ENCODE results near the gene KRTAP4-4. TPM values are rescaled to one million over a fixed set of nuclear protein-coding genes. Genes with fewer than 3 reads are reported as not detected.
"Not testable (repeated sequence)": the region's sequence is repeated elsewhere in the genome, so short reads cannot be mapped to it uniquely, and the experiment has no call there.

Gene KRTAP4-4
- total RNA-seq, 1 experiment from 2014 or later, result not detected

DNA sequence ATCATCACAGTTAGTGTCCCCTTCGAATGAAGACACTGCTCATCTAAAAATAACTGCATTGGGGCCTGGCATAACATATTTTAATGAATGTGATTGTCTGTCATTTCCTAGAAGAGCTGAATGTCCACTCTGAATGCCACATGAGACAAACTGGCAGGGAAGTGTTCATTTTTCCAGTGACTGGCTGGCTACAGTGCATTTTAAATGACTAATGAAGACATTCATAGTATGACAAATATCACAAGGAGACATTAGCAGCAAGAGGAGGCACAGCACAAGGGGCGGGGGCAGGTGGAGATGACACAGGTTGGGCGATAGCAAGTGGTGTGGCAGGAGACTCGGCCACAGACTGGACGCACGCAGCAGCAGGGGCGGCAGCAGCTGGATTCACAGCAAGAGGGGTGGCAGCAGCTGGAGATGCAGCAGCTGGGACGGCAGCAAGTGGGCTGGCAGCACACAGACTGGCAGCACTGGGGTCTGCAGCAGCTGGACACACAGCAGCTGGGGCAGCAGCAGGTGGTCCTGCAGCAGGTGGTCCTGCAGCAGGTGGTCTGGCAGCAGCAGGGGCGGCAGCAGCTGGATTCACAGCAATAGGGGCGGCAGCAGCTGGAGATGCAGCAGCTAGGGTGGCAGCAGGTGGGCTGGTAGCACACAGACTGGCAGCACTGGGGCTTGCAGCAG, 11.4 kb downstream of the KRTAP4-4 start:
- DNase-seq (ENCODE audit: low read depth), result not testable (repeated sequence)

DNA sequence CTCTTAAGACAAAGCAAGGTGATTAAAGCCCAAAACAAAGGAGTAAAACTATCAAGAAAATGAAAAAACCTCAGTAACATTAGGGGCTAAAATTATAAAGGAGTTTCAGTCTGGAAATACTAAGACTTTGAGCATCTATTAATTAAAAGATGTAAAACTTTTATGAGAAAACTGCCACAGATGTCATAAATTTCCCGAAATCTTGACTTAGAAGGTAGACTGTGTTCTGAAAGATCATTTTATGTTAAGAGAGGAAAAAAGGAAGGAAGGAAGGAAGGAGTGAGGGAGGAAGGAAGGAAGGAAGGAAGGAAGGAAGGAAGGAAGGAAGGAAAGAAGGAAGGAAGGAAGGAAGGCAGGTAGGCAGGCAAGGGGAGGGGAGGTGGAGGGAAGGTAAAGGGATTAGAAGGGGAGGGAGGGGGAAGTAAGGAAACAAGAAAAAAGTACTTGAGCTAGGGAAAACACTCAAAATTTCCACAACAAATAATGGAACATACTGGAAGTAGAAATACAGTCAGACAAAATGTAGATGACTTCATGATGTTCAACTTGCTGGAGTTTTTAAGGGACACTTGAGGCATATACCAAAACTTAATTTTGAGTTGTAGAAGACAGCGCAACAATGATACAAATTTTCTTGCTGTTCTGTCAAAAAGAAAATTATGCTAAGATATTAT, 12.9 kb downstream of the KRTAP4-4 start:
- DNase-seq (ENCODE audit: low read depth), result no peak

DNA sequence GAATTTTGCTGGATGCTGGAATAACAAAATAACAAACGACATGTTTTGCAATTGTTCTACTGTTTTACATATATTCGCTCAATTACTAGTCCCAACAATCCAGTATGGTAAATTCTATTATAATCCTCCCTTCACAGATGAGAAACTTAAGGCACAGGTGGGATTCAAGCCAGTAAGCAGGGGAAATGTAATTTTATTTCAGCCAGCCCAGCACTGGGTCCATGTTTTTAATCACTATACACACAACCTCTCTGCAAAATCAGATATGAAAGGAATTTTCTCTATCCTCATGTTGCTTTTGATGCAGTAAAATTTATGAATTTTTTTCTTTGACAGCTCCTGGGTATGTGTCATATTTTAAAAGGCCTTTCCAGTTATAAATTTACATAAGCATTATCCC, 15.3 kb downstream of the KRTAP4-4 start:
- no peak for DNase-seq (ENCODE audit: low read depth)

DNA sequence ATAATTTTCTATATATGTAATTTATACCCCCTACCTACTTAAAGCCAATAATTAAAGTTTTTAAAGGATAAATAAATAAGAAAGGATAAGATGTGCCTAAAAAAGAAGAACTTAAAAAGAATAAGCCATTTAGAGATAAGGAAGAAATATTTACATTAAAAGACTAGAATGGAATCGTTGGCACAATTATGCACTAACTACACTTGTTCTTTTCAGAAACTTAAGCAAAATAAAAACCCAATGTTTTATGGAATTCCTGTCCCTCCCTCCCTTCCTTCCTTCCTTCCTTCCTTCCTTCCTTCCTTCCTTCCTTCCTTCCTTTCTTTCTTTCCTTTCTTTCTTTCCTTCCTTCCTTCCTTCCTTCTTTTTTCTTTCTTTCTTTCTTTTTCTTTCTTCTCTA, 15.7 kb downstream of the KRTAP4-4 start:
- DNase-seq (ENCODE audit: low read depth), result no peak

DNA sequence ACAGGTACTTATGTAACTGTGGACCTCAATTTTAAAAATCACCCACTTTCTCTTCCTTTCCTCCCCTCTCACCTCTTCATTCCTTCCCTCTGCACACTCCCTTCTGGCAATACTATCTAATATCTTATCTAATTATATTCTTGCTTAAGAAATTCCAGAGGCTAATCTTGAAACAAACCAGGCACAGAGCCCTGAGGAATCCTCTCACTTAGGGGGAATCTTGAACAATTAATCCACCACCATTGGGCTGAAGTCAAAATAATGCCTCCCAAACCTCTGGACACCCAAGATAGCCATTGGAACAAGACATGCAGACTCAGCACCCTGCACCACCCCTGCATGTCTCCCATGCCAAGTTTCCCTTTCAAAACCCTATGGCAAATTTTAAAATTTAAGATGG, 19.2 kb downstream of the KRTAP4-4 start:
- DNase-seq (ENCODE audit: low read depth), result no peak

DNA sequence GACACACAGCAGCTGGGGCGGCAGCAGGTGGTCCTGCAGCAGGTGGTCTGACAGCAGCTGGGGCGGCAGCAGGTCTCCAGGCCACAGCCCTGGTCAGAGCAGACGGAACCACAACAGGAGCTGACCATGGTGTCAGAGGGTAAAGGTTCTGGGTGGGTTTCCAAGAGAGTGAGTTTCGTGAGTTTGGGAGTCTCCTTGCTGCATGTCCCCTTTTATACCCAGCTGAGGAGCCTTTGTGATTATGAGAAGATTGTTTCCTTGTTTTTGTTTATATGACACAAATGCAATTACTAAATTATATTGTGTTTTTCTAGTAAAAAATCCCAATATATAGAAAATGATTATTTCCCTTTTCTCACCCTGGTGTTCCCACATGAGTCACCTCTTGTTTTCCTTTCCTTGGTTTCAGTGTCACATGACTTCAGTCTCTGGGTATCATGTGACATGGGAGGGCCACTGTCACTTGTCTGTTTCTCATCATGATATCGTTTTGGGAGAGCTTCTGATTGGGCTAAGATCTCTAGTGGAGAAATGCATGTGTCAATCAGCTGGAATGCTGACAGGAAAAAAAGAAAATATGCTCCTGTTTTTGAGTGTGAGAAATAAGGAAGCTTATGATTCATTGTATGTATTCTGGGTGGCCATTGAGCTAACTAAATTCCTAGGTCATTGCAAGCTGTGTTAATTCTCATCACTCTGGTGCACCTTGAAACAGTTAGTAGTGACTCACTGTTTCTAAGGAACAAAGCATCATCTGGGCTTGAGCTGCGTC, 20.0 kb downstream of the KRTAP4-4 start, which contains the start of gene KRTAP4-6:
TSS of gene KRTAP4-6 (minus strand) at position 185 of the 772 bp plus-strand sequence. CDS start at position 128, 57 bp downstream.
- DNase-seq (ENCODE audit: low read depth), result peak; percentile 46

DNA sequence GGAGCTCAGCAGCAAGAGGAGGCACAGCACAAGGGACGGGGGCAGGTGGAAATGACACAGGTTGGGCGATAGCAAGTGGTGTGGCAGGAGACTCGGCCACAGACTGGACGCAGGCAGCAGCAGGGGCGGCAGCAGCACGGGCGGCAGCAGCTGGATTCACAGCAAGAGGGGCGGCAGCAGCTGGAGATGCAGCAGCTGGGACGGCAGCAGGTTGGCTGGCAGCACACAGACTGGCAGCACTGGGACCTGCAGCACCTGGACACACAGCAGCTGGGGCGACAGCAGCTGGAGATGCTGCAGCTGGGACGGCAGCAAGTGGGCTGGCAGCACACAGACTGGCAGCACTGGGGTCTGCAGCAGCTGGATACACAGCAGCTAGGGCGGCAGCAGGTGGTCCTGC, 20.7 kb downstream of the KRTAP4-4 start:
- not testable (repeated sequence) for DNase-seq (ENCODE audit: low read depth)

DNA sequence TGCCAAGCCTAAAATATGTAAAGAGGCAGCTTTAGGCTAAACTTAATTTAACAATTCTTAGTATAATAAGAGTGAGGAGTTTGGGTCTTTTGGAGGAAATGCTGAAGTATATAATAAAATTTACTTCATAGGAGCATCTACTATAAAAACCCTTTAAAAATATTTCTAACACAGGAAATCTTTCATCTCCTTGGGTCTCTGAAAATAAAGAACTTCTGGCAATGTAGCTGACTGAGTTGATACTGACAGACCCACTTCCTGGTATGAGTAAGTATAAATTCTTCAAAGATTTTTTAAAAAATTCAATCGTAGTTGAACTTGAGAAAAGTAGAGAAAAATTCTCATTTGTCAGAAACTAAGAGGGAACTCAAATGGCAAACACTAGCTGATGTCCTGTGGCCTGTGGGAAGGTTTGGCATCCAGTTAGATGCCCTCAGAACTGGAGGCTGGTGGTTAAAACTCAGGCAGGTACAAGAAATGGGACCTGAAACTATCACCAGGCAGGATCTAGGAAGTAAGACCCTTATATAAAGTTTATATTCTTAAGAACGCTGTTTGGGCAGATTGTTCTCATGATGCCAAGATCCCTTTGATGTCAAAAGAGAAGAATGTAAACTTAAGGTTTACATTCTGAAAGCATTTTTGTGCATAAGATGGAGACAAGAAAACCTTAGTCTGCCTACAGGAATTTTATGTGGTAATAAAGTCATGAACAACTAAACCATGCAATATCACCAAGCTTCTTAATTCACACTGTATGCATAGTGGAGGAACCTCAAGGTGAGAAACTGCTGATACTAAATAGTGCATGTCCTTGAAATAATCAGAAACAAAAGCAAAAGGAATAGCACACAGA, 26.4 kb downstream of the KRTAP4-4 start:
- no peak for DNase-seq (ENCODE audit: low read depth)

DNA sequence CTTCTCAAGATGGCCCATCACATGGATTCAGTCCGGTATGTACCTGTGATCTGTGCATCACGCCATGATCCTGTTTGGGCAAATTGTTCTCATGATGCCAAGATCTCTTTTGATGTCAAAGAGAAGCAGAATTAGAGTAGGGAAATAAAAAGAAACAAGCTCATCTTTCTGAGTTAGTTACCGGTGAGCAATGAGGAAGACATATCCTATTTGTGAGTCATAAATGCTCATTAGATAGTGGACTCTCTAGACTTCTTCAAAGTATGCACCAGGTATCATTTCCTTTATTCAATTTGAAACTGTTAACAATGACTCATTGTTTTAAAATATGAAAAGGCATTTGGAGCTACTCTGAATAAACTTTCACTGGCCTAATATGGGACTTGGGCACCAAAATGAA, 28.6 kb downstream of the KRTAP4-4 start:
- no peak for DNase-seq (ENCODE audit: low read depth)

DNA sequence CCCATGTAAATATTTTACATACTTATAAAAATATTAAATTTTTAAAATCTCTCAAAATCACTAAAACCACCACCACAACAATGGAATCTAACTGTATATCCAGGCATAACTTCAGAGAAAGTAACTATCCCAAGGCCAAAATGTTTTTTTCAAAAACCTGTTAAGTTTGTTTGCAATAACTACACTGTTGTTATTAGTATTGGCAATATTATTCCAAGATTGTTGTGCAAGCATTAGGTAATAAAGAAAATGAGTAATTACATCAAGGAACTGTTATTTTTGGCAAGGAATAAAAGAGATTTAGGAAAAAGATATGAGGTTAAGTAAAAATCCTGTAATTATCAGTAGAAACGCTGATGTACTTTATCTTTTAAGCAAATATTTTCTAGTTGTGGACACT, 33.2 kb downstream of the KRTAP4-4 start:
- no peak for DNase-seq (ENCODE audit: low read depth)

DNA sequence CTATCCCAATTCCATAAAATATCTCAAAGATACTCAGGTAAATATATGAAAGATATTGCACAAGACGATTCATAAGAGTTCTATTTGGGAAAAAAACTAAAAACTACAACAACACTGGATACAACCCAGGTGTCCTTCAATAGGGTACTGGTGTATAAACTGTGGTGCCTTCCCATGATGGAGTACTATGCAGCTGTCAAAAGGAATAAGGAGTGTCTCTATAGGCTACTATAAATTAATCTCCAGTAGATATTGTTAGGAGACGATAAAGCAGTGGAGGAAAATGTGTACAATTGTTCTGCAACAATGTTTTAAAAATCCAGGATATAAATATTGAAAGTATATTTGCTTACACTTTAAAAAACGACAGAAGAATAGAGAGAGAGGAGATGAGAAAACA, 34.1 kb downstream of the KRTAP4-4 start:
- DNase-seq (ENCODE audit: low read depth), result no peak

DNA sequence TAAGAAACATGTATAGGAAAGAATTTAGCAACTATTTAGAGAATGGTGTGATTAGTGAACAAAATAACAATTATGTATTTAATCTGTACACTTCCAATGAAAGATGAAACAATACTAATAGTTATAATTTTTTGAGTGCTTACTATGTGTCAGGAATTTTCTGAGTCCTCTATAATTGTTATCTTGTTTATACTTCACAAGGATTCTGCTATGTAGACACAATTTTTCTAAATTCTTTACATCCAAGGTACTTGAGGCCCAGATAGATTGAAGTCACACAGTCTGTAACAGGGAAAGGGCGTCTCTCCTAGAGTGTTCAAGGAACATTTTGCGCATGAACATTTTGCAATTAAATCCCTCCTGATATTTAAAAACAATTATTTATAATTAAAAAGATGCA, 35.5 kb downstream of the KRTAP4-4 start:
- DNase-seq (ENCODE audit: low read depth), result no peak

DNA sequence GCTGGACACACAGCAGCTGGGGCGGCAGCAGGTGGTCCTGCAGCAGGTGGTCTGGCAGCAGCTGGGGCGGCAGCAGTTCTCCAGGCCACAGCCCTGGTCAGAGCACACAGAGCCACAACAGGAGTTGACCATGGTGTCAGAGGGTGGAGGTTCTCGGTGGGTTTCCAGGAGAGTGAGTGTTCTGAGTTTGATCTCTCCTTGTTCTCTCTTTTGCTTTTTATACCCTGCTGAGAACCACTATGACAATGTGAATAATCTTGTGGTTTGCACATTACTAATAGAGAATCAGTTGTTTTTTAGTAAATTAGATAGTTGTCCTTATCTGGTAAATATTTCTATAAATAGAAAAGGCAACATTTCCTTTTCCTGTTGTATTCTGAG, 36.6 kb downstream of the KRTAP4-4 start, which contains the start of gene KRTAP4-12:
TSS of gene KRTAP4-12 (minus strand) at position 192 of the 381 bp plus-strand sequence. CDS start at position 132, 60 bp downstream.
- not testable (repeated sequence) for DNase-seq (ENCODE audit: low read depth)

DNA sequence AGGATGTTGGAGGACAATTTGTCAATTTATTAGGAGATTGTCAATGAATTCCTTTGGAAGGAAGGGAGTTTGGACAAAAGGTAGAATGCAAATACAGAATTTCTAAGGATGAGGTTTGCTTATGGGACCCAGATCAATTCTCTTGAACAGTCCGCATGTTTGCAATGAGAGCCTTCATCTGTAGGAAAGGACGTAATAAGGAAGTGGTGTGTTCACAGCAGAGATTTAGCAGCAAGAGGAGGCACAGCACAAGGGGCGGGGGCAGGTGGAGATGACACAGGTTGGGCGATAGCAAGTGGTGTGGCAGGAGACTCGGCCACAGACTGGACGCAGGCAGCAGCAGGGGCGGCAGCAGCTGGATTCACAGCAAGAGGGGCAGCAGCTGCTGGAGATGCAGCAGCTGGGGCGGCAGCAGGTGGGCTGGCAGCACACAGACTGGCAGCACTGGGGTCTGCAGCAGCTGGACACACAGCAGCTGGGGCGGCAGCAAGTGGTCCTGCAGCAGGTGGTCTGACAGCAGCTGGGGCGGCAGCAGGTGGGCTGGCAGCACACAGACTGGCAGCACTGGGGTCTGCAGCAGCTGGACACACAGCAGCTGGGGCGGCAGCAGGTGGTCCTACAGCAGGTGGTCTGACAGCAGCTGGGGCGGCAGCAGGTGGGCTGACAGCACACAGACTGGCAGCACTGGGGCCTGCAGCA, 37.1 kb downstream of the KRTAP4-4 start:
- DNase-seq (ENCODE audit: low read depth), result not testable (repeated sequence)

DNA sequence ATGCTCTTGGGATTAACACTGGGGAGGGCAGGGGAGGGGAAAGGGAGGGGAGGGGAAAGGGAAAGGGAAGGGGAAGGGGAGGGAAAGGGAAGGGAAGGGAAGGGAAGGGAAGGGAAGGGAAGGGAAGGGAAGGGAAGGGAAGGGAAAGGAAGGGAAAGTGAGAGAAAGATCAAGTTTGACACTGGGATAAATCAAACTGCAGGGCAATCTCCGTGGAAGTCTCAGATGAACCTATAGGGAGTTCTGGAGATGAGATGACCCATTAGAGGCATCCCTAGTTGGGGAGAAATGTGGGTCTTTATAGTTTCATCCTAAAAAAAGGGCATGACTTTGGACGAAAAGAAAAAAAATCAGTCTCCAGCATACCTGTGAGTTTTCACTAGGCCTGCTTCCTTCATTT, 38.8 kb downstream of the KRTAP4-4 start:
- DNase-seq (ENCODE audit: low read depth), result no peak

DNA sequence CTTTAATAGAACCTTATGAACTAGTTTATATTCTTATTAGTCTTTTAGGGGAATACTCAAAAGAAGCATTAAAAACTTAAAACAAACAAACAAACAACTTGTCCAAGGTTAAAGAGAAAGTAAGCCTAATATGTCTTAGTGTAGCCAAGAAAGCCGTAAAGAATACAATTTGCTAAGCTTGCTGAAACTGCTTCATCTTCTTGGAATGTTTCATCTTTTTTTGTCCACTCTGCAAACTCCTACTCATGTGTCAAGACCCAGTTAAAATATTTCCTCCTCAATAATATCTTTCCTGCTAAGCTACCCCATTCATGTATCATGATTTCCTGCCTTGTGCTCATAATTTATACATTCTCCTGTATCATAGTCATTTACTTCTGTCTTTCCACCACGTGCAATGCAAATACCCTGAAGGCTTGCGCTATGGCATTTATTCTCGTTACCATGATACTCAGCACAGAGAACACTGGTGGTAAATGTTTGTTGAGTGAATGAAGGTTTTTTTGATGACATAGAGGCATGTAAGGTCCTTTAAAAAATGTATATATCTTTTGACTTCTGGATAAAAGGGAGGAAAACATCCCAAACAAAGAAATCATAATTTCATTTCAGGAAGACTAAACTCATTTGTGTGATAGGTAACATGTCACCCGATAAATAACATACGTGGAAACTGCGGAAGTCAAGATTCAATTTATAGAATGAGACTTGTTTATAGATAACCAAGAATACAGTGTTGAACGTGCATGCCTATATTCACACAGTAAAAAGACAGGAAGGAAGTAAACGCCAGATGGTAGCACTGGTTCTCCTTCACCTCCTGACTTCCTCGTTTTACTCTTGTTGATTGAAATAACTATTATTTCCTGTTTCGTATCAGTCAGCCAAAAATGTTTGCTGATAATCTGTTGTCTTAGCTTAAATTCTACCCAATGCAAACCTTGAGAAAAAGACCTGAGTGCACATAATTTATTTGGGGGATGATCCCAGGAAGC, 40.6 kb downstream of the KRTAP4-4 start:
- DNase-seq (ENCODE audit: low read depth), result not testable (repeated sequence)

DNA sequence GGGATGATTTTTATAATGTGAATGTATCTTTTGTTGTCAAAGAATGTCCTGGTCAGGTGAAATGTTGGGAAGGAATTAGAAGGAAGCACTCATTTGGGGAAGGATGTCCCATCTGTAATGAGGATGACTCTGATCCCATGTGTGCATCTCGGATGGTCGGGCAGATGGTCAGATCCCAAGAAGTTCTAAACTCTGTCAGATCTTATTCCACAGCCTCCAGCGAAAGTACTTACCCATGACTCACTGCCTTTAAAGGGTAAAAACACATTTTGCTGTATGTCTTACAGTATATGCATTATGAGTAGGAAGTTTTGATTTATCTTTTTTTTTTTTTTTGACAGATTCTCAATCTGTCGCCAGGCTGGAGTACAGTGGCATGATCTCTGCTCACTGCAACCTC, 41.8 kb downstream of the KRTAP4-4 start:
- DNase-seq (ENCODE audit: low read depth), result no peak

DNA sequence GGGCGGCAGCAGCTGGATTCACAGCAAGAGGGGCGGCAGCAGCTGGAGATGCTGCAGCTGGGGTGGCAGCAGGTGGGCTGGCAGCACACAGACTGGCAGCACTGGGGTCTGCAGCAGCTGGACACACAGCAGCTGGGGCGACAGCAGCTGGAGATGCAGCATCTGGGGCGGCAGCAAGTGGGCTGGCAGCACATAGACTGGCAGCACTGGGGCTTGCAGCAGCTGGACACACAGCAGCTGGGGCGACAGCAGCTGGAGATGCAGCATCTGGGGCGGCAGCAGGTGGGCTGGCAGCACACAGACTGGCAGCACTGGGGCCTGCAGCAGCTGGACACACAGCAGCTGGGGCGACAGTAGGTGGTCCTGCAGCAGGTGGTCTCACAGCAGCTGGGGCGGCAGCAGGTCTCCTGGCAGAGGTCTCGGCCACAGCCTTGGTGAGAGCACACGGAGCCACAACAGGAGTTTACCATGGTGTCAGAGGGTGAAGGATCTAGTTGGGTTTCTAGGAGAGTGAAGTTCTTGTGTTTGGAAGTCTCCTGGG, 42.6 kb downstream of the KRTAP4-4 start, which contains the start of gene KRTAP4-11:
TSS of gene KRTAP4-11 (minus strand) at position 528 of the 541 bp plus-strand sequence. CDS start at position 470, 58 bp downstream.
- DNase-seq (ENCODE audit: low read depth), result not testable (repeated sequence)

DNA sequence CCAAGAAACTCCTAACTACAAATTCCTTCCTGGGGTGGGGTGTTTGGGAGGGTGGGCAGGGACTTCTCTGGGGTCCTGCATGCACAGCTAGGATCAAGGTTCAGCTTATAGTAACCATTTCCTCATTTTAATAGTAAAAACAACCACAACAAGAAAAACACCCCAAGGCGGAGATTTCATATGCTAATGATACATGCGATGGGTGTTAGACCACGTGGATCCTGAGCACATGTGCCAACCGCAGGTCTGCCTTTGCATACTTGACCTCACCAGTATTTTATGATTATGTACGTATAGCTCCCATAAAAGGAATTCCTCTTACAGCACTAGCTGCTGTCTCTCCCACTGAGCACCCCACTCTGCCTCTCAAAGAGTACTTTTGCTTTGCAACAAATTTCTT, 44.3 kb downstream of the KRTAP4-4 start:
- no peak for DNase-seq (ENCODE audit: low read depth)

All from Daoy (cell line).